ENCODE results near the gene EN1.

Gene EN1

GRCh38 chr2:118846953-118847761 is at the start of gene EN1:
Gene EN1 (minus strand): TSS chr2:118847648. CDS start chr2:118847167, 481 bp downstream.
- no peak for DNase-seq

DNA sequence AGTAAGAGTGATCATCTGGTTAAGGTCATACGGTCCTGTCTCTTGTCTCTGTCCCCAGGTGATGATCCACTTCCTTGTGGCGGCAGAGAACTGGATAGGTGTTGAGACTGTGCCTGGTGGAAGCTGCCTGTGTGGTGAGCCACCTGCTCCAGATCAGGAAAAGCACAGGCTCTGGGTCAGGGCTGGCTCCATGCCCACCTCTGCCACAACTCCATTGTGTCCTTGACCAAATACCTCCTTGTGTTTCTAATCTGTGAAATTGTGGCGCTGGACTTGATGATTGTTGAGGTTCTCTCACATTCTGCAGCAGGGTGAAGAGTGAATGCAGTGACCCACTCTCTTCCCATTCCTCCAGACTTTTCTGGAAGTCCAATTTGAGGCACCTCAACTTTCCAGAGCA is 45.7 kb upstream of the EN1 start:
- DNase-seq, result no peak

DNA sequence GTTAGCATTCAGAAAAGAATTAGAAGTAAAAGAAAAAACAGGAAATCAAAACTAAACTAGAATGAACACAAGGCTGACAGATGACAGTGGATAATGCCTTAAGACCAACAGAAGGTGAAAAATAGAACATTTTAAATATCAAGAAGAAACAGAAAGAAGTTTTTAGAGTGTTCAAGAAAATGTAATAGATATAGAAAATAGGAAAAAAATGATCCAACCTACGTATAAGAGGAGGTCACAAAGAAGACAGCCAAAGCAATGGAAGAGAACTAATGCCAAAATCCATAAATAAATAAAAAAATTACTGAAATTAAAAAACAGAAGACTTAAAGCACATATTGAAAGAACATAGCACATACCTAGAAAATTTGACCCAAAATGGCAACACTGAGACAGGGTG is 42.5 kb upstream of the EN1 start:
- DNase-seq, result no peak

- no peak for DNase-seq
These were observed 36.3 kb upstream of the EN1 start for GRCh38 chr2:118883792-118884191.

DNA sequence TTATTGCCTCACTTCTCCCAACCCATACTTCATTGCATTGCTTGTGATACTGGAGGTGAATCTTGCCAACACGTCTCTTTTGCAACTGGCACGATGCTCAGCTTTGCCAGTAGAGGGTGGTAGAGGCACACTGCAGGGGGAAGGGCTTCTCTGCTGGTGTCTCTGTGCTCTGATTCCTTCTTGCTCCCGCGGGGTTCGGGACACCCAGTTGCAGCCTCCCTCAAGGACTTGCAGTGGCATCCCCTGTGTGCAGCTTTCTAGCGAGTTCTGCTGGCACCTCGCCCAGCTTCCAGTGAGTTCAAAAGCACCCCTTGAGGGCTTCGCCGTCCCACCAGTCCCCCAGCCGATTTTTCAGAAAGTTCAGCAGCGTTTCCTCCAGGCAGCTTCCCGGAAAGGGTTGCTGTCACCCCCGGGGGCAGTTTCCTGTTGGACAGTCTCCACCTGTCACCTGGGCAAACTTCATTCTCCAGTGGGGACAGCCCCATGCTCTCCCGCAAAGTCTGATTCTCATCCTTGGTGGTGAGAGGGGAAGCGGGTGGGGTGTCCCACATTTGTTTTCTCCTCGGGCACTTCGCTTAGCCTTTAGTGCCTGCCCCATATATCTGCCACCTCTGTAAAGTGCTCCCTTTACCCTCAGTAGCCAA is 35.4 kb upstream of the EN1 start:
- DNase-seq, result peak; percentile 26

DNA sequence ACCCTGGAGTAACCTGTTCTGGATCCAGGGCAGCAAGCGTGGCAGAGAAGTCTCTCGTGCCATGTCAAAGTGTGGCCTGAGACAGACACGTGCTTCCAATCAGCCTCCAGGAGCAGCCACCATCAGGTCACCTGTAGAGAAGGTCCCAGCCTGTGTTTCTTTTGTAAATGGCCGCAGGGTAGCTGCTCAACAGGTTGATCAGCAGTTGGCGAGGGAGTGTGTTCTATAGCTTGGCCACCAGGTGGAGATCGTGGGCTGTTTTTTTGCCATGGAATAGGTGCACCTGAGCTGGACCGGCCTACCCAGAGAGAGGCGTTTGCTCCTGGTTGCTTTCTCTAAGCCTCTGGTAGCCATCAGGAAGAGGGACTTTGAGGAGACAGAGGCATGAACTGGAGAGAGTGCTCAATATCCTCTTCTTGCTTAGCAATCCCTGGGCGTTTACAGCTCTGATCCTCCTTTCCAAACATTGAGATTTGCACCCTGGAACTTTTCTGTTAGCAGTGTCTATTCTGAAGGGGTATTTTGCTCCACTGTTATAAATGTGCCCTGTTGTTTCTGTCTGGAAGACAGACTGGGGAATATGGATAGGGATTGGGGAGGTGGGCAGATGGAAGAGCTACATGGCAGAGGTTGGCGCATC is 34.2 kb upstream of the EN1 start:
- DNase-seq, result no peak

GRCh38 chr2:118880501-118880900 is 33.1 kb upstream of the EN1 start:
- DNase-seq, result no peak

DNA sequence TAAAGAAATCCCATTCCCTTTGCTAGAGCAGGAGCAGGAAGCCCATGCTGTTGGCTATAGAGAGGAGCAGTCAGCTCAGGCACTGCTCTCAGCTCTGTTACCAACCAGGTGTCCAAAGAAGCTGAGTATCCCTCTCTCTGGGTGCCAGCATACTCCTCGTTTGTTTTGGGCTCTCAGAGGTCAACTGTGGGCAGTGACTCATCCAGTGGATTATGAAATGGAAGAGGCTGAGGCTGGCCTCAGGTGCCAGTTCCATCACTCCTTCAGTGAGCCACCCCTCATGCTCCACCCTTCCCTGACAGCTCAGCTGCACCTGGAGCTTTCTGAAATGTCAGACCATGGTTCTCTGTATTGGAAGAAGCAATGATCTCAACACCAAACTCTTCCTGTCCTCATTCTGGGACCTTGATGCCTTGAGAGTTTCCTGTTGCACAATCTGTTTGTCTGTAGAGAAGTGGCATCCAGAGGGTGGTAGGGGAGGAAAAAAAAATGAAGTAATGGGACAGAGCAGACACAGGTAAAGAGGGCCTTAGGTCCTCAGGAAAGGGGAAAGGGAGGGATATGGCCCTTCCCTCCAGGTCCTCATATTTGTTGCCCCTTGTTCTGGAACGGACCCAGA is 31.2 kb upstream of the EN1 start:
- no peak for DNase-seq

GRCh38 chr2:118875318-118875717 is 27.9 kb upstream of the EN1 start:
- no peak for DNase-seq

DNA sequence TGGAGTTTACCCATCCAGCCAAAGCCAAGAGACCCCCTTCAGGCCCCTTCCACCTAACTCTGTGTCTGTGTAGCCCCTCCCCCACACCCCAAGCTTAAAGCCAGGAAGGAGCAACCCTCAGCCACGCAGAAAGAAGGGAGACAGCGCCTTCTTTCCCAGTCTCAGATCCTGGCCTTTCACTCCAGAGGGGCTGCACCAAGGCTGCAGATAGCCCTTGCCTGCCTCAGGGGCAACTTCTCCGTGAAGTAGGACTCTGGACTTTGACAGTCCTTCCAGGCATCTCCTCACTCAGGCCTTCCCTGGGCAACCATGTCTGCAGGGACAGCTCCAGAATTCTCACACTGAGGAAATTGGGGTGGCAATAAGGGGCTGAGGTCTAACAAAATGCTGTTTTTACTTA is 26.9 kb upstream of the EN1 start:
- DNase-seq, result no peak

DNA sequence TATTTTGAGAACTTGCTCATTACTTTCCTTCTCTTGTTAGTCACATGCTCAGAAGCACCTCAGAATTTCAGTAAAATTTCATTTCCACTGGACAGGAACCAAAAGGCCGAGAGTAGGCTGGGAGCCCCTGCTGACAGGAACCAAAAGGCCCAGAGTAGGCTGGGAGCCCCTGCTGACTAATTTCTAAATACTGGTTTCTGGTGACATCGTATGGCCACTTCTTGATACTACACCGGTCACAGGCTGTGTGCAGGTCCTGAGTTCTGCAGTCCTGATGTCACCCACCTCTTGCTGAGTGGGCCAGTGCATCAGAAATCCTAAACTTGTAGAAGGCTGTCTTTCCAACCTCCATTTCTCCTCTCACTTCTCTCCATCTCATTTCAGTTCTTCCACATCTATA is 17.7 kb upstream of the EN1 start:
- DNase-seq, result no peak

- DNase-seq, result no peak
These were observed 16.8 kb upstream of the EN1 start for GRCh38 chr2:118864207-118864606.

GRCh38 chr2:118861731-118862130 is 14.3 kb upstream of the EN1 start:
- no peak for DNase-seq

- DNase-seq, result no peak
These were observed 13.8 kb upstream of the EN1 start for GRCh38 chr2:118861242-118861641.

DNA sequence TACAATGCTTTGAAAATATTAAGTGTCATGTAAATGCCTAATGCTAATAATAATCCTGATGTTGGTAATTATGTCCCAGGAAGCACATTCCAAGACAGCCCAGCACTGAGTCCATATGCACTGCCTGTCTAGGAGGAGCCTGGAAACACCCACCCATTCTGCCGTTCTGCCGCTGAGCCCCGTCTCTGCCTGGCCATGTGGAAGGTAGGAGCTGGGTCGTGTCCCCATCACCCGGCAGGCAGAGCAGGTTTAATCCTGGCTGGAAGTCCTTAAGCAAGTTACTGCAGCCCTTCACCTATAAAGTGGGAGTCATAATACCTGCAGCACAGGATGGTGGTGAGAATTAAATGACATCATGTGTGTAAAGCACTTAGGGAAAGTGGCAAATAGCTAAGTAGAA is 13.1 kb upstream of the EN1 start:
- no peak for DNase-seq

GRCh38 chr2:118859157-118859770 is 11.8 kb upstream of the EN1 start:
- no peak for DNase-seq

- DNase-seq, result no peak
These were observed 11.2 kb upstream of the EN1 start for GRCh38 chr2:118858485-118859156.

- DNase-seq, result no peak
These were observed 10.4 kb upstream of the EN1 start for GRCh38 chr2:118857677-118858484.

DNA sequence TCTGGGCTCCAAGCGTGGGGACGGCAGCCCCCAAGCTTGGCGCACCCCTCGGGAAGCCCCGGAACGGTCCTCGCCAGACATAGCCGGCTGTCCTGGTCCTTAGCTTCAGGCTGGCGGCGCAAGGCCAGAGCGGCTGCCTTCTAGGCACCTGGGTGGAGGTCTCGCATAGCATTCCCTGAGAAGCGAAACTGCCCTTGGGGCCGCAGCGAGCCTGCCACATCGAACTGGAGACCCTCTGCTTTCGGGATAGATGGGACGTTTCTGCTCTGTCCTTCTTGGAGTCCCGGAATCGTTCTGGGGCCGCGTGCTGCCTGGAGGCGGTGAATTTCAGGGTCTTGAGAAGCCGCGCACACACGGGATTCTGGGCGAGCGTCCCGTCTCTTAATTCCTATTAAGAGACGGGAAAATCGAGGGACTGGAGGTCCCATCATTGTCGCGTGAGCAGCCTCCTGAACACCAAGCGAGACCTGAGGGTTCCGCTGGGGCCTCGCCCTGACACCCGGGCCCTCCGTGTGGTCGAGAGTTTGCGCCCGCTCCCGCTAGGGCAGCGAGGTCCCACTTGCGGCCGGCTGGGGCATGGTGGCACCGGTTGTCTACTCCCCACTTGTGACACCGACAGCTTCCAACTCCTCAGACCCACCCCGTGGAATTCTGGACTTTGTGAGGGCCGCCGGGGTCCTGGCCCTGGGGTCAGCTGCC is 9.7 kb upstream of the EN1 start:
- no peak for DNase-seq

DNA sequence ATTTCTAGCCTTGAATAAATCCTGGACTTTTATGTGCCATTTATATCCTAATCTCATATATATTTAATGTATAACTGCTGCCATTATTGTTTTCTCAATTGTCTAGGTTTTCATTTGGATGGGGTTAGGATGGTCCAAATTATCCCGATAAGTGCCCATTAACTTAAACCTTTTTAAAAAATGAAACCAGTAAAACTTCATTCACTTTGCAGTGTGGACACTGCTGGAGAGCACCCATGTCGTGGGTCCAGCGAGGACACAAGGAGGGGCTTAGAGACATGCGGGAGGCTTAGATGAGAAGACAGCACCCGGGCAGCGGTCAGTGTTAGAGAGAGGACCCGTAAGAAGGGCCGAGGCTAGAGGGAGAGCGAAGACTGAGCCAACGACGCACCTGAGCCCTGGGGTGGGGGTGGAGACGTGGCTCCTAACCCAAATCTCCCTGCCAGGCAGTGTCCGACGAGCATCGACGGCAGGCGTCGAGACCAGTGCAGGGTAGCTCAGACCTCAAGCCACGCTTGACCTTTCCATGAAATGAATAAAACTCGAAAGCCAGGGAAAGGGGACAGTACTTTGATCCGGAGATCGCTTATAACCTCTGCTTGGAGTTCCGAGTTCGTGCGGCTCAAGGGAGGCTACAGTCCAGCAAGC is 9.0 kb upstream of the EN1 start:
- no peak for DNase-seq

Measured in GF-D8 (cell line).